Measurements from ENCODE around the gene HSP90AB1. TPM values are rescaled to one million over a fixed set of nuclear protein-coding genes. Genes with fewer than 3 reads are reported as not detected.
A peak's percentile ranks its signal among the peaks of the same experiment; 100 is the strongest.

The HSP90AB1 gene
- total and polyA plus RNA-seq, 9 of the 15 experiments (the other 6 are each of a cell fraction or from before 2014, with no cell fraction given) = 1,780 to 3,358 (median 2,262) TPM

DNA sequence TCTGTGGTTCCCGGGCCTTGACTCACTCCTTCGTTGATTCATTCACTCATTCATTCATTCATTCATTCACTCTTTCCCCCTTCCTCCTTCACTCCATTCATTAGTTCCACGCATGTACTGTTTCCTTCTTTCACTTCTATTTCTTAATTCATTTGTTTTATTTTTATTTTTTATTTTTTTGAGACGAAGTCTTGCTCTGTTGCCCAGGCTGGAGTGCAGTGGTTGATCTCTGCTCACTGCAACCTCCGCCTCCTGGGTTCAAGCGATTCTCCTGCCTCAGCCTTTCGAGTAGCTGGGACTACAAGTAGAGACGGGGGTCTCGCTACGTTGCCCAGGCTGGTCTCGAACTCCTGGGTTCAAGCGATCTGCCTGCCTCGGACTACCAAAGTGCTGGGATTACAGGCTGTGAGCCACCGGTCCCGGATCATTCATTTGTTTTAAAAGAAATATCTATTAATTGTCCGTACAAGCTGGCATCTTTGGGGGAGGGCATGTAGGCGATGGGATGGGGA lies 18.9 kb downstream of the HSP90AB1 start (continued):
- TF ChIP-seq, protein P1, sequence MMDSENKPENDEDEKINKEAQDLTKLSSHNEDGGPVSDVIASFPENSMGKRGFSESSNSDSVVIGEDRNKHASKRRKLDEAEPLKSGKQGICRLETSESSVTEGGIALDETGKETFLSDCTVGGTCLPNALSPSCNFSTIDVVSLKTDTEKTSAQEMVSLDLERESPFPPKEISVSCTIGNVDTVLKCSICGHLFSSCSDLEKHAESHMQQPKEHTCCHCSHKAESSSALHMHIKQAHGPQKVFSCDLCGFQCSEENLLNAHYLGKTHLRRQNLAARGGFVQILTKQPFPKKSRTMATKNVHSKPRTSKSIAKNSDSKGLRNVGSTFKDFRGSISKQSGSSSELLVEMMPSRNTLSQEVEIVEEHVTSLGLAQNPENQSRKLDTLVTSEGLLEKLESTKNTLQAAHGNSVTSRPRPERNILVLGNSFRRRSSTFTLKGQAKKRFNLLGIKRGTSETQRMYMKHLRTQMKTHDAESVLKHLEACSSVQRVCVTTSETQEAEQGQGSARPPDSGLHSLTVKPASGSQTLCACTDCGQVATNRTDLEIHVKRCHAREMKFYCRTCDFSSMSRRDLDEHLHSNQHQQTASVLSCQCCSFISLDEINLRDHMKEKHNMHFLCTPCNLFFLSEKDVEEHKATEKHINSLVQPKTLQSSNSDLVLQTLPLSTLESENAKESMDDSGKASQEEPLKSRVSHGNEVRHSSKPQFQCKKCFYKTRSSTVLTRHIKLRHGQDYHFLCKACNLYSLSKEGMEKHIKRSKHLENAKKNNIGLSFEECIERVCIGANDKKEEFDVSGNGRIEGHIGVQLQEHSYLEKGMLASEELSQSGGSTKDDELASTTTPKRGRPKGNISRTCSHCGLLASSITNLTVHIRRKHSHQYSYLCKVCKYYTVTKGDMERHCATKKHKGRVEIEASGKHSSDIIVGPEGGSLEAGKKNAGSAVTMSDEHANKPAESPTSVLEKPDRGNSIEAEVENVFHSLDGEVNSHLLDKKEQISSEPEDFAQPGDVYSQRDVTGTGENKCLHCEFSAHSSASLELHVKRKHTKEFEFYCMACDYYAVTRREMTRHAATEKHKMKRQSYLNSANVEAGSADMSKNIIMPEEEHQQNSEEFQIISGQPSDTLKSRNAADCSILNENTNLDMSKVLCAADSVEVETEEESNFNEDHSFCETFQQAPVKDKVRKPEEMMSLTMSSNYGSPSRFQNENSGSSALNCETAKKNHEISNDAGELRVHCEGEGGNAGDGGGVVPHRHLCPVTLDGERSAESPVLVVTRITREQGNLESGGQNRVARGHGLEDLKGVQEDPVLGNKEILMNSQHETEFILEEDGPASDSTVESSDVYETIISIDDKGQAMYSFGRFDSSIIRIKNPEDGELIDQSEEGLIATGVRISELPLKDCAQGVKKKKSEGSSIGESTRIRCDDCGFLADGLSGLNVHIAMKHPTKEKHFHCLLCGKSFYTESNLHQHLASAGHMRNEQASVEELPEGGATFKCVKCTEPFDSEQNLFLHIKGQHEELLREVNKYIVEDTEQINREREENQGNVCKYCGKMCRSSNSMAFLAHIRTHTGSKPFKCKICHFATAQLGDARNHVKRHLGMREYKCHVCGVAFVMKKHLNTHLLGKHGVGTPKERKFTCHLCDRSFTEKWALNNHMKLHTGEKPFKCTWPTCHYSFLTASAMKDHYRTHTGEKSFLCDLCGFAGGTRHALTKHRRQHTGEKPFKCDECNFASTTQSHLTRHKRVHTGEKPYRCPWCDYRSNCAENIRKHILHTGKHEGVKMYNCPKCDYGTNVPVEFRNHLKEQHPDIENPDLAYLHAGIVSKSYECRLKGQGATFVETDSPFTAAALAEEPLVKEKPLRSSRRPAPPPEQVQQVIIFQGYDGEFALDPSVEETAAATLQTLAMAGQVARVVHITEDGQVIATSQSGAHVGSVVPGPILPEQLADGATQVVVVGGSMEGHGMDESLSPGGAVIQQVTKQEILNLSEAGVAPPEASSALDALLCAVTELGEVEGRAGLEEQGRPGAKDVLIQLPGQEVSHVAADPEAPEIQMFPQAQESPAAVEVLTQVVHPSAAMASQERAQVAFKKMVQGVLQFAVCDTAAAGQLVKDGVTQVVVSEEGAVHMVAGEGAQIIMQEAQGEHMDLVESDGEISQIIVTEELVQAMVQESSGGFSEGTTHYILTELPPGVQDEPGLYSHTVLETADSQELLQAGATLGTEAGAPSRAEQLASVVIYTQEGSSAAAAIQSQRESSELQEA (IDR thresholded peaks at IDR 0.05; ENCODE audit: low read depth) = no peak
- TF ChIP-seq ZNF707 (CRISPR knock-in tag; conservative IDR thresholded peaks at IDR 0.05) (no peak), MECOM (CRISPR knock-in tag; IDR thresholded peaks at IDR 0.05) (no peak), MAFK (IDR thresholded peaks at IDR 0.05; ENCODE audit: low read length) (no peak), RCOR1 (IDR thresholded peaks at IDR 0.05; ENCODE audit: borderline replicate concordance in 1 of 2, low read depth in 2 of 2, low read length in 2 of 2) (no peak), MTA2 (IDR thresholded peaks at IDR 0.05; ENCODE audit: low read depth) (peak; percentile 40; the same call in 1 of the 2 replicates), HNRNPLL (IDR thresholded peaks at IDR 0.05; ENCODE audit: low read depth, low read length, poor library complexity, severe bottlenecking) (no peak), YBX1 (IDR thresholded peaks at IDR 0.05) (no peak), ZNF124 (CRISPR knock-in tag; IDR thresholded peaks at IDR 0.05) (no peak), STAT5A (IDR thresholded peaks at IDR 0.05; ENCODE audit: borderline replicate concordance, low read length) (no peak), ZBTB1 (CRISPR knock-in tag; IDR thresholded peaks at IDR 0.05; ENCODE audit: borderline replicate concordance, low read depth) (no peak), RBM25 (IDR thresholded peaks at IDR 0.05; ENCODE audit: low read depth, low read length, severe bottlenecking) (no peak), RHOXF2B (CRISPR knock-in tag; conservative IDR thresholded peaks at IDR 0.05) (no peak), SMARCE1 (IDR thresholded peaks at IDR 0.05) (peak; percentile 72)
- TF ChIP-seq, protein P2, sequence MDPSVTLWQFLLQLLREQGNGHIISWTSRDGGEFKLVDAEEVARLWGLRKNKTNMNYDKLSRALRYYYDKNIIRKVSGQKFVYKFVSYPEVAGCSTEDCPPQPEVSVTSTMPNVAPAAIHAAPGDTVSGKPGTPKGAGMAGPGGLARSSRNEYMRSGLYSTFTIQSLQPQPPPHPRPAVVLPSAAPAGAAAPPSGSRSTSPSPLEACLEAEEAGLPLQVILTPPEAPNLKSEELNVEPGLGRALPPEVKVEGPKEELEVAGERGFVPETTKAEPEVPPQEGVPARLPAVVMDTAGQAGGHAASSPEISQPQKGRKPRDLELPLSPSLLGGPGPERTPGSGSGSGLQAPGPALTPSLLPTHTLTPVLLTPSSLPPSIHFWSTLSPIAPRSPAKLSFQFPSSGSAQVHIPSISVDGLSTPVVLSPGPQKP (CRISPR knock-in tag; IDR thresholded peaks at IDR 0.05) = no peak
- TF ChIP-seq, protein P3, sequence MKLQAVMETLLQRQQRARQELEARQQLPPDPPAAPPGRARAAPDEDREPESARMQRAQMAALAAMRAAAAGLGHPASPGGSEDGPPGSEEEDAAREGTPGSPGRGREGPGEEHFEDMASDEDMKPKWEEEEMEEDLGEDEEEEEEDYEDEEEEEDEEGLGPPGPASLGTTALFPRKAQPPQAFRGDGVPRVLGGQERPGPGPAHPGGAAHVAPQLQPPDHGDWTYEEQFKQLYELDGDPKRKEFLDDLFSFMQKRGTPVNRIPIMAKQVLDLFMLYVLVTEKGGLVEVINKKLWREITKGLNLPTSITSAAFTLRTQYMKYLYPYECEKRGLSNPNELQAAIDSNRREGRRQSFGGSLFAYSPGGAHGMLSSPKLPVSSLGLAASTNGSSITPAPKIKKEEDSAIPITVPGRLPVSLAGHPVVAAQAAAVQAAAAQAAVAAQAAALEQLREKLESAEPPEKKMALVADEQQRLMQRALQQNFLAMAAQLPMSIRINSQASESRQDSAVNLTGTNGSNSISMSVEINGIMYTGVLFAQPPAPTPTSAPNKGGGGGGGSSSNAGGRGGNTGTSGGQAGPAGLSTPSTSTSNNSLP (IDR thresholded peaks at IDR 0.05; ENCODE audit: borderline replicate concordance, low read depth, low read length) = no peak
- TF ChIP-seq, protein P4, sequence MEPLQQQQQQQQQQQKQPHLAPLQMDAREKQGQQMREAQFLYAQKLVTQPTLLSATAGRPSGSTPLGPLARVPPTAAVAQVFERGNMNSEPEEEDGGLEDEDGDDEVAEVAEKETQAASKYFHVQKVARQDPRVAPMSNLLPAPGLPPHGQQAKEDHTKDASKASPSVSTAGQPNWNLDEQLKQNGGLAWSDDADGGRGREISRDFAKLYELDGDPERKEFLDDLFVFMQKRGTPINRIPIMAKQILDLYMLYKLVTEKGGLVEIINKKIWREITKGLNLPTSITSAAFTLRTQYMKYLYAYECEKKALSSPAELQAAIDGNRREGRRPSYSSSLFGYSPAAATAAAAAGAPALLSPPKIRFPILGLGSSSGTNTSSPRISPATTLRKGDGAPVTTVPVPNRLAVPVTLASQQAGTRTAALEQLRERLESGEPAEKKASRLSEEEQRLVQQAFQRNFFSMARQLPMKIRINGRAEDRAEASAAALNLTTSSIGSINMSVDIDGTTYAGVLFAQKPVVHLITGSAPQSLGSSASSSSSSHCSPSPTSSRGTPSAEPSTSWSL (CRISPR knock-in tag; IDR thresholded peaks at IDR 0.05; ENCODE audit: borderline replicate concordance) = no peak

Data from K562 (cell line).